HG02973 (cell line): ENCODE results near the gene SLC6A3.
"Not testable (repeated sequence)": the region's sequence is repeated elsewhere in the genome, so short reads cannot be mapped to it uniquely, and the experiment has no call there.

Experiments used
- ATAC-seq: cut with Tn5 transposase; IDR thresholded peaks from one replicate; pipeline ENCODE4 v1.9.1; 2021; ENCODE audit warnings: moderate library complexity; ENCODE audit not compliant: unreplicated experiment

The SLC6A3 gene

GRCh38 chr5:1422522-1422921 lies 22.7 kb downstream of the SLC6A3 start:
- not testable (repeated sequence) for ATAC-seq

DNA sequence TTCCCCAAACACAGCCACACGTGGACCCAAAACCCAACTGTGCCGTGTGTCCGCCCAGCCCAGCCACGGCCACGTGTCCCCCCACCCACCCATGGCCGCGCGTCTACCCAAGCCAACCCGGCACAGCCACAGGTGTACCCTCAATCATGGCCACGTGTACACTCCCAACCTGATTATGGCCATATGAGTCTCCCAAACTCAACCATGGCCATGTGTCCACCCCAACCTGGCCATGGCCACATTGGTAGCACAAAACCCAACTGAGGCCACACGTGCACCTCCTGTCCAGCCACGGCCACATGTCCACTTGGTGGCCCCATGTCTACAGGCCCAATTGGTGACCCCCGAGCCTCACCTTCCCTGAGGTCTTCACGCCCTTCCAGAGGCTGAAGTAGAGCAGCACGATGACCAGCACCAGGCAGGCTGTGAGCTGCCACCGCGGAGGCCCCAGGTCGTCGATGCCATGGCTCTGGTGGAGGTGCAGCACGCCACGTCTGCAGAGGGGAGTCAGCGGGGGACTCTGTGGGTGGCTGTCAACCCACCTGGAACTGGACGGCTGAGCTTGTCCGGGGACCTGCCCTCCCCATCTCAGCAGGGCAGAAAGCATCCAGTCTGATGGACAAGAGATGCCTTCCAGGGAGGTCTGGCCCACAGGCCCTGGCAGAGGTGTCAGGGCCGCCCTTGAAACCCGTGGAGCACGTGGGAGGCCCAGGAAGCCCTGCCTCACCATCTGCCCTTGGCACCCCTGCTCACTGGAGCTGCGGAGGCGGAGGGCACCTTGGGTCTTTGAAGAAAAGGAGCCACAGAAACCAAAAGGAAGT lies 23.5 kb downstream of the SLC6A3 start:
- ATAC-seq: no peak

- no peak for ATAC-seq
These were observed 24.7 kb downstream of the SLC6A3 start for GRCh38 chr5:1420211-1421195.

GRCh38 chr5:1419476-1420210 lies 25.6 kb downstream of the SLC6A3 start:
- ATAC-seq: no peak

GRCh38 chr5:1418921-1419280 lies 26.3 kb downstream of the SLC6A3 start:
- ATAC-seq: no peak

GRCh38 chr5:1418238-1418920 lies 26.9 kb downstream of the SLC6A3 start:
- no peak for ATAC-seq

- ATAC-seq: no peak
These were observed 27.5 kb downstream of the SLC6A3 start for GRCh38 chr5:1417586-1418225.

- no peak for ATAC-seq
These were observed 28.3 kb downstream of the SLC6A3 start for GRCh38 chr5:1416856-1417469.

GRCh38 chr5:1415626-1416360 lies 29.4 kb downstream of the SLC6A3 start:
- ATAC-seq: no peak

DNA sequence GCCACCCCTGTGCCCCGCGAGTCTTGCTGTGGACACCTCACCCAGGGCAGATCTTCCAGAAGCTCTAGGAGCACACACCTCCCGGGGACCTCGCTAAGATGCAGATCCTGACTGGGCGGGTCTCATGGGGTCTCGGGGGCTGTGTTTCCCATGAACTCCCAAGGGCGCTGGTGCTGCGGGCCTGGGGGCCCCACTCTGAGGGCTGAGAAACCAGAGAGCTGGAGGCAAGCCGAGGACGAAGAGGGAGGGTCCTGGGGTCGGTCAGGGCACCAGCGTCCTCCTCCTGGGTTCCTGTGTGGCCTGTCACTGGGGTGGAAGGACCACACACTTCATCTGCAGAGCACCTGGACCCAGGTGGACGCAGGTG lies 30.2 kb downstream of the SLC6A3 start:
- no peak for ATAC-seq

DNA sequence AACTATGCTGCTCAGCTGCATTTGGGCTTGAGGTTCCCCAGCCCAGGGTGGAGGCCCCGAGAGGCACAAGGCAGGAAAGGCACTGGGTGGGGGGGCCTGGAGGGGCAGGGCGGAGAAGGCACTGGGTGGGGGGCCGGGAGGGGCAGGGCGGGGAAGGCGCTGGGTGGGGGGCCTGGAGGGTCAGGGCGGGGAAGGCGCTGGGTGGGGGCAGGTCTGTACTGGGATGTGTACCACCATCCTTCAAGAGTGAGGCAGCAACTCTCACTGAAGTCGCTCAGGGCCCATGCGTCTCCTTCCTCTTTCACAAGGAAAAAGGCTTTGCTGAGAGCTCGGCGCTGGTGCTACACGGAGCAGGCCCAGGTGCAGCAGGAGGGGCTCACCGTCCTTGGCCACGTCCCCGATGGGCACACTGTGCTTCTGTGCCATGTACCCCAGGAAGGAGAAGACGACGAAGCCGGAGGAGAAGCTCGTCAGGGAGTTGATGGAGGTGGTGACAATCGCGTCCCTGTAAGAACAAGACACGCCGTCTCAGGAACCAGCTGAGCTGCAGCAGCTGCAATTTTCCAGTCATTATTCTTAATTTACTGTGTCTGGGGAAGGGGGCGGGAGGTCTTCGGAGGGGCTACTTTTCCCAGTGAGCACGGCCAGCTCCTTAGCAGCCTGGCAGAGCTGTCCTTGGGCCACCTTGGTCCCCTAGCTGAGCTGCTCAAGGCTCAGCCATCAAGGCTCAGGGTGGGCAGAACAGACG lies 30.8 kb downstream of the SLC6A3 start:
- ATAC-seq: no peak

DNA sequence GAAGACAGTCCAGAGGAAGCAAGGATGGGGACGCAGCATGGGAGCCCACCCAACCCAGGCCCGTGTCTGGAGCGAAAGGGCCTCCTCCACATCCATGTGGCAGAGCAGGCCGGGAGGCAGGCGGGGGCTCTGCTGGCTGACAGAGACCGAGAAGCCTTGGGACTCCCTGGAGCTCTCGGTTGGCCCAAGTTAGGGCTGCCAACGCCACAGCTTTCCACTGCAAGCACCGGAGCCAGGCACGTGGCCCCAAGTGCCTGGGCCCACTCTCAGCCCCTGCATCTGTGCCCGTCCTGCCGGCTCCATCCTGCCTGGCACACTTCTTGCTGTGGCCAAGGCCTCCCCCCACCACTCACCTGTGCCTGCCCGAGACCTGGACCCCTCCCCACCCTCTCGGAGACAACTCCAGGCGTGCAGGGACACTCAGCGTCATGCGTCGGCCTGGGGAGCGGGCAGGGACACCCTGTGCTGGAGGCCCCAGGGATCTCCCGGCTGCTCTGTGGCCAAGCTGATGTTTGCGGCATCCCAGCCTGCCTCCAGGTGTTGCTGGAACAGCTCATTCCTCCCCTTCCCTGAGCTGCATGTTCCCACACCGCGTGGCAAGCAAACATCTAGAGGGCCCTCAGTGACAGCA lies 31.5 kb downstream of the SLC6A3 start:
- no peak for ATAC-seq

DNA sequence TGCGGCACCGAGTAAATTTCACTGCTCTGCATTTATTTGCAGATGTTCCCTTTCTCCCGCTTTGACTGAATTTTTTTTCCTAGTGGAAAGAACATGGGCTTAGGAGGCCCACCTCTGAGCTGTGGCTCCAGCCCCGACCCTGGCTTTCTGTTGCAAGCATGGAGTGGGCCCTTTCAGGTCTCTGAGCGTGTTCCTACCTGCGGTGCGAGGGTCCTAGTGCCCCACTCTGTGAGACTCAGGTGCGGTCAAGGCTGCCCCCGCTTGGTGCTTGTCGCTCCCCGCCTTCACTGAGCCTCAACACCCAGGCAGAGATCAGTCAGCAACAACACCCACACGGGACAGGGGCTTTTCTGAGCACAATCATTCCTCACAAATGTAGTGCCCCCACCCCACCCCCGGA lies 32.0 kb downstream of the SLC6A3 start:
- no peak for ATAC-seq

DNA sequence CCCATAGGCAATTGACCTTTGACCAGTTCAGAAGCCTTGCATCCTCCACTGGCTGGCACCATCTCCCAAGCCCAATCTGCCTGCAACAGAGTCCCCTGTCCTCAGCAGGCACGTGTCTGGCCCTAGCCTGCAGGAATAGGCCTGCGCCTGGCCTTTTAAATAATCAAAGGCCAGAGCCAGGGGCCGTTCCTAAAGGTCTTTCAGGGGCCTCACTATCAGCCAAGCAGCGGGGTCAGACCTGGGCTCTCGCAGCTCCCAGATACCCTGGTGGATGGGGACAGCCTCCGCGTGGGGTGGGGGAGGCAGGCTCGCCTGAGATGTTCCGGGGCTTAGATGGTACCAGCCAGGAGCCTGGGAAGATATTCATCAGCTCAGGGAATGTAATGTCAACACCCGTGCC lies 32.6 kb downstream of the SLC6A3 start:
- no peak for ATAC-seq

GRCh38 chr5:1412163-1412562 lies 33.1 kb downstream of the SLC6A3 start:
- no peak for ATAC-seq

GRCh38 chr5:1411099-1411498 lies 34.1 kb downstream of the SLC6A3 start:
- ATAC-seq: no peak

DNA sequence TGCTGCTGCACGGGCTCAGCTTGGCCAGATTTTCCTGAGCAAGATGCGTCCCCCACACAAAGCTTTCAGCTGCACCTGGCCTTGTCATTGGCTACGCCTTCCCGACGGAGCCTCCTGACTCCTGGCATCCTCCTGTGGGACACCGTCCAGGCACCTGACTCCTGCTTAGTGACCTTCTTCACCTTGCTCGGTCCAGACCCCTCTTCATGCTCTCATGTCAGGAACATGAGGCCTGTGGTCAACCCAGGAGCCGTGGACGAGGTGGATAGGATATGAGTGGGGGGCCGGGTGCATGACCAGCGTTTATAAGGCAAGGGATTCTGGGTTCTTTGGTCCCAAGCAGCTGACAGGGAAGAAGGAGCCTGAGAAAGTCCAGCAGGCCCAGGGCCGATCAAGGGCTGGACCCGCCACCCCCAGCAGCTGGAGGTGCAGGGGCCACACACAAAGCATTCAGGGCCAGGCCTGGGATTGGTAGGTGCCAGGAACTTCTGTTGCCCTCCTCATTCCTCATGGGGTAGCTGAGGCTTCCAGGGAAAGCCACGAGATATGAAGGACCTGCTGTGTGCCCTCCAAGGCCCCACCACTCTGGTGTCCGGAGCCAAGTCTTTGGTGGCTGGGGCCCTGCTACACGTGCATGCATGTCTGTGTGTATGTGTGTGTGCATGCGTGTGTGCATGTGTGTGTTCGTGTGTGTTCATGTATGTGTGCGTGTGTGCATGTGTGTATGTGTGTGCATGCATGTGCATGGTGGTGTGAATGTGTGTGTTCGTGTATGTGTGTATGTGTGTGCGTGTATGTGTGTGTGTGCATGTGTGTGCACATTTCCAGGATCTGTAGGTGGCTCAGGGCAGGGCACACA lies 34.9 kb downstream of the SLC6A3 start:
- ATAC-seq: no peak
